ENCODE measurements around the gene LRRC61. TPM values are rescaled to one million over a fixed set of nuclear protein-coding genes. Genes with fewer than 3 reads are reported as not detected.
A peak's percentile ranks its signal among the peaks of the same experiment; 100 is the strongest.

Gene LRRC61
- total and polyA plus RNA-seq, 2 of the 13 experiments (the other 11 are each of a cell fraction or from before 2014, with no cell fraction given): 33.0 to 34.8 TPM

DNA sequence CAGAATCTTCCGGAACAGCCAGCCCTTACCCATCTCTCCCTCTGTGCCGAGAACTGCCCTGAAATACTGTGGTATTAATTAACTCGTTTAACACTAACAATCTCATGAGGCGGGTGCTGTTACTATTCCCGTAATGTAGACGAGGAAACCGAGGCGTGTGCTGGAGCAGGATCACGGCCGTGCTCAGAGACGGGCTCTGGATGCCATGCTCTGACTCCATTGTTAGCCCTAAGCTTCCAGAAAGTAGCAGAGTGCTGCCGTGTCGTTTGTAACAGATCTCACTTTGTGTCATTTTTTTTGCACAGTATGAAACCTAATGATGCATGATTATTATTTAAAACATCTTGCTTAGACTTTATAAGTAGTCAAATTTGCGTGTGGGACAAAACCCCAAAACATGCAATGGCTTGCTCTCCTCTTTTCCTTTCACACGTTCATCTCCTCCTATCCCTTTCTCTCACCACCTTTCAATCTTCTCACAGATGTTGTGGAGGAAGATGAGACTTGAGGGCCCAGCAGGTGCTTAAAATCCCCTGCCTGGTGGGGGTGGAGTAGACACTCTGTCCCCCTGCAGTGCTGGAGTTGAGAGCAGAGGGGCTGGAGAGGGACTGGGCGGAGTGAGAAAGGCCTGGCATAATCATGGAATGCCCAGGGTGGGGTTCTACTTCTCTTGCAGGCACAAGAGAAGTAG, 672 bp downstream of the LRRC61 start (continued):
- TF ChIP-seq ZSCAN20 (CRISPR knock-in tag; IDR thresholded peaks at IDR 0.05; ENCODE audit: borderline replicate concordance): no peak
- no peak for TF ChIP-seq NFE2L2 (IDR thresholded peaks at IDR 0.05; ENCODE audit: low read length)
- TF ChIP-seq KAT2B (IDR thresholded peaks at IDR 0.05; ENCODE audit: borderline replicate concordance, low read depth, low read length): no peak
- TF ChIP-seq, protein P1, sequence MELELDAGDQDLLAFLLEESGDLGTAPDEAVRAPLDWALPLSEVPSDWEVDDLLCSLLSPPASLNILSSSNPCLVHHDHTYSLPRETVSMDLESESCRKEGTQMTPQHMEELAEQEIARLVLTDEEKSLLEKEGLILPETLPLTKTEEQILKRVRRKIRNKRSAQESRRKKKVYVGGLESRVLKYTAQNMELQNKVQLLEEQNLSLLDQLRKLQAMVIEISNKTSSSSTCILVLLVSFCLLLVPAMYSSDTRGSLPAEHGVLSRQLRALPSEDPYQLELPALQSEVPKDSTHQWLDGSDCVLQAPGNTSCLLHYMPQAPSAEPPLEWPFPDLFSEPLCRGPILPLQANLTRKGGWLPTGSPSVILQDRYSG (CRISPR knock-in tag; IDR thresholded peaks at IDR 0.05): 0 out of 2 replicates have a peak, but pooled peaks have one; percentile 9
- TF ChIP-seq CBX2 (IDR thresholded peaks at IDR 0.05; ENCODE audit: low read depth, low read length): no peak
- TF ChIP-seq CBX2 (CRISPR knock-in tag; IDR thresholded peaks at IDR 0.05; ENCODE audit: low read depth): no peak
- TF ChIP-seq, protein P2, sequence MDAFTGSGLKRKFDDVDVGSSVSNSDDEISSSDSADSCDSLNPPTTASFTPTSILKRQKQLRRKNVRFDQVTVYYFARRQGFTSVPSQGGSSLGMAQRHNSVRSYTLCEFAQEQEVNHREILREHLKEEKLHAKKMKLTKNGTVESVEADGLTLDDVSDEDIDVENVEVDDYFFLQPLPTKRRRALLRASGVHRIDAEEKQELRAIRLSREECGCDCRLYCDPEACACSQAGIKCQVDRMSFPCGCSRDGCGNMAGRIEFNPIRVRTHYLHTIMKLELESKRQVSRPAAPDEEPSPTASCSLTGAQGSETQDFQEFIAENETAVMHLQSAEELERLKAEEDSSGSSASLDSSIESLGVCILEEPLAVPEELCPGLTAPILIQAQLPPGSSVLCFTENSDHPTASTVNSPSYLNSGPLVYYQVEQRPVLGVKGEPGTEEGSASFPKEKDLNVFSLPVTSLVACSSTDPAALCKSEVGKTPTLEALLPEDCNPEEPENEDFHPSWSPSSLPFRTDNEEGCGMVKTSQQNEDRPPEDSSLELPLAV (CRISPR knock-in tag; conservative IDR thresholded peaks at IDR 0.05; ENCODE audit: low read depth): no peak
- no peak for TF ChIP-seq ZFP62 (CRISPR knock-in tag; IDR thresholded peaks at IDR 0.05)
- no peak for TF ChIP-seq BCLAF1 (IDR thresholded peaks at IDR 0.05)
- TF ChIP-seq ZMAT3 (CRISPR knock-in tag; conservative IDR thresholded peaks at IDR 0.05): no peak
- no peak for TF ChIP-seq ZNF484 (CRISPR knock-in tag; IDR thresholded peaks at IDR 0.05; ENCODE audit: borderline replicate concordance, low read depth)
- 0 out of 2 replicates have a peak, but pooled peaks have one; percentile 85 for TF ChIP-seq FLYWCH1 (CRISPR knock-in tag; IDR thresholded peaks at IDR 0.05)
- TF ChIP-seq SMARCE1 (IDR thresholded peaks at IDR 0.05; ENCODE audit: borderline replicate concordance): no peak
- TF ChIP-seq EHMT2 (IDR thresholded peaks at IDR 0.05; ENCODE audit: borderline replicate concordance, low read depth, low read length): no peak

Data from HepG2 (cell line).